Testis (tissue), 3 donors: ENCODE results near the gene PMM2. TPM values are rescaled to one million over a fixed set of nuclear protein-coding genes. Genes with fewer than 3 reads are reported as not detected.
"Not testable (repeated sequence)": the region's sequence is repeated elsewhere in the genome, so short reads cannot be mapped to it uniquely, and the experiment has no call there.

Experiments
- DNase-seq: peaks from one replicate; pipeline ENCODE4 v3.0.0-alpha.2; 2019
- H3K27ac ChIP-seq, 2 donors: fragments of 200-600 bp; sonication (generic); one replicate each; pipeline ENCODE4 v1.5.1; 2019
- H3K27me3 ChIP-seq: fragments of 200-600 bp; sonication (generic); one replicate; pipeline ENCODE4 v1.5.1; 2019
- H3K36me3 ChIP-seq: fragments of 200-600 bp; sonication (generic); one replicate; pipeline ENCODE4 v1.5.1; 2017; ENCODE audit warnings: low read depth; ENCODE audit errors: missing control alignments
- H3K4me1 ChIP-seq: fragments of 200-600 bp; sonication (generic); one replicate; pipeline ENCODE4 v1.5.1; 2019
- H3K4me3 ChIP-seq, 2 donors: fragments of 200-600 bp; sonication (generic); one replicate each; pipeline ENCODE4 v1.5.1; 2017 to 2019
- H3K9me3 ChIP-seq: fragments of 200-600 bp; sonication (generic); one replicate; pipeline ENCODE4 v1.5.1; 2017
- CTCF ChIP-seq, 3 experiments: fragments of 450-650 bp in 2 of 3; fragments of 200-600 bp in 1 of 3; sonication (generic) in 1 of 3; IDR thresholded peaks; one replicate each; pipeline ENCODE4 v1.5.1; 2016 to 2019; ENCODE audit warnings: antibody characterized with exemption in 3 of 3, mild to moderate bottlenecking in 2 of 3, moderate library complexity in 1 of 3
- POLR2A ChIP-seq: fragments of 450-650 bp; IDR thresholded peaks from one replicate; pipeline ENCODE4 v1.6.1; 2017; ENCODE audit warnings: antibody characterized with exemption, mild to moderate bottlenecking, moderate library complexity
- WGBS, 2 donors: methylation state at CpG; one replicate each; pipeline ENCODE4 v1.1.5; 2018; 5-methylcytosine and 5-hydroxymethylcytosine counted together
- intact Hi-C: fragments of 100-400 bp; cut with DNase I; formaldehyde crosslinking; loops from one replicate; pipeline ENCODE4 v1.15.1; 2023; ENCODE audit warnings: low total_unique reads
- polyA plus RNA-seq: library from polyadenylated mRNA; stranded (reverse); fragments of 350-450 nt; fragmentation: Illumina TruSeq; extraction: RNeasy Lipid Tissue Mini Kit (QIAGEN cat#74804); gene quantifications from one replicate; pipeline ENCODE4 v1.2.3, GENCODE V29; 2014; ENCODE audit warnings: low read depth, low replicate concordance; ENCODE audit not compliant: insufficient read depth
- total RNA-seq, 2 donors: library from RNA; depleted of rRNA; stranded (reverse); fragments of >200 nt; gene quantifications; one replicate each; pipeline ENCODE4 v1.2.3, GENCODE V29; 2016

The PMM2 gene
- total and polyA plus RNA-seq, 3 donors from 2014 or later = 15.4 to 36.6 (median 25.8) TPM

DNA sequence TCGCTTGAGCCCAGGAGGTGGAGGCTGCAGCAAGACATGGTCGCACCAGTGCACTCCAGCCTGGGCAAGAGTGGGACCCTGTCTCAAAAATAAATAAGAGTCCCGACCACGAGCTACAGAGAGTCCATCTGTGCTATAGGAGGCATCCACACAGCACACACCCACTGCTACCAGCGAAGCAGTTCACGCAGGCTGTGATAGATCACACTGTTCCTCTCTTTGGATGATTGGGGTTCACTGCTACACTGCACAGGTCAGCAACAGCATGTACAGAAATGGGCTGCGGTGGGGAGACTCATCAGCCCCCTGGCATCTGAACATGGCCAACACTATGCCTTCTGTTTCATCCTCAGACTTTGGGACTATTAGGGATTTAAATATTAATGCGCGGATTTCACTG lies 33.8 kb downstream of the PMM2 start:
- TF ChIP-seq CTCF (IDR thresholded peaks at IDR 0.05) = no peak
- TF ChIP-seq POLR2A = no peak
- no peaks in the 10 kb centered on the region for H3K4me1 ChIP-seq
- no peaks in the 10 kb centered on the region for H3K36me3 ChIP-seq
- H3K9me3 ChIP-seq = no peaks in the 10 kb centered on the region
- H3K4me3 ChIP-seq = no peak overlapping the region
- no peak for DNase-seq
- 88 to 90% methylated on average over 5 to 9 of the region's 9 CpGs for WGBS, 2 donors
- intact Hi-C loops = no loop called here
- no peaks in the 10 kb centered on the region for H3K27me3 ChIP-seq
- no peak overlapping the region for H3K27ac ChIP-seq

- Histone ChIP-seq H3K27me3 (no peaks in the 10 kb centered on the region), H3K4me3 (no peak overlapping the region), H3K27ac (no peak overlapping the region), H3K9me3 (no peaks in the 10 kb centered on the region), H3K4me1 (no peaks in the 10 kb centered on the region), H3K36me3 (no peaks in the 10 kb centered on the region)
- no peak for TF ChIP-seq POLR2A
- DNase-seq = no peak
- 84 to 92% methylated on average over 10 to 18 of the region's 18 CpGs for WGBS, 2 donors
- intact Hi-C loops = no loop called here
These were observed 34.5 kb downstream of the PMM2 start for GRCh38 chr16:8831871-8832716.

DNA sequence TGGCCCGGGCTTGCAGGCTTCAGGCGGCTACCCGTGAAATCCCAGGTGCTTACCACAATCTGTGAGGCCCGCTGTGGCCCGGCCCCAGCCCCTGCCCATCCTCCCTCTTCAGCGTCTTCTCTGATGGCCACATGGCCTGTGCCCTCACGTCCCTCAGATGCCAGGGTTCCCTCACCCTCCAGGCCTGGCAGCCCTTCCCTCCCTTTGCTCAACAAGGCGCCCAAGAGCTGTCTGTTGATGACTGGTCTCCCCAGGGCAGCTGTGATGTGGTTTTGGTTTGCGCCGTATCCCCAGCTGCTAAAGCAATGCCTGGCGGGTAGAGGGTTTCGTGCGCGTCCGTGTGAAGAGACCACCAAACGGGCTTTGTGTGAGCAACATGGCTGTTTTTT lies 35.1 kb downstream of the PMM2 start:
- H3K4me3 ChIP-seq = no peak overlapping the region
- no peaks in the 10 kb centered on the region for H3K27me3 ChIP-seq
- H3K27ac ChIP-seq = no peak overlapping the region
- intact Hi-C loops = no loop called here
- no peaks in the 10 kb centered on the region for H3K36me3 ChIP-seq
- TF ChIP-seq CTCF (IDR thresholded peaks at IDR 0.05) (no peak), POLR2A (no peak)
- no peak for DNase-seq
- H3K4me1 ChIP-seq = no peaks in the 10 kb centered on the region
- 81 to 83% methylated on average over 16 of the region's 16 CpGs for WGBS, 2 donors
- no peaks in the 10 kb centered on the region for H3K9me3 ChIP-seq

DNA sequence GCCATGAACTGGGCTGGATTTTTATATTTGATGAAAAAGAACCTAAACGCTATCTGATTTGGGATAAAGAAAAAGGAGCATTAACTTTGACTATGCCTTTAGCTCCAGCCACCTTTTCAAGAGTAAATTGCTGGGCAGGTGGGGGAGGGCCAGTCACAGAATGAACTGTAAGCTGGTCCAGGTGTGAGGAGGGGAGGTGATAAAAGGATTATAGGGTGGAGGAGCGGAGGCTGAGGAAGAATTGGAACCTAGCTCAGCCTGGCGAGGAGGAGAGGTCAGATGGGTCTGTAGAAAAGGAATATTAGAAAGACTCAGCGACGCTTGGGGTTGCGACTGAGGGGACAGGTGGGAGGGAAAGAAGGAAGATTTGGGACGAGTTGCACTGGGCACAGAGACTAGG lies 39.2 kb downstream of the PMM2 start:
- 84 to 90% methylated on average over 7 of the region's 7 CpGs for WGBS, 2 donors
- H3K27me3 ChIP-seq, H3K36me3 ChIP-seq, H3K9me3 ChIP-seq, H3K4me3 ChIP-seq, intact Hi-C loops, H3K27ac ChIP-seq, H3K4me1 ChIP-seq, DNase-seq: not testable (repeated sequence)

- H3K4me3 ChIP-seq, H3K27me3 ChIP-seq, H3K36me3 ChIP-seq, H3K27ac ChIP-seq, H3K4me1 ChIP-seq, DNase-seq, H3K9me3 ChIP-seq, intact Hi-C loops: not testable (repeated sequence)
- 90 to 93% methylated on average over 15 of the region's 15 CpGs for WGBS, 2 donors
These were observed 40.0 kb downstream of the PMM2 start for GRCh38 chr16:8837594-8837993.

DNA sequence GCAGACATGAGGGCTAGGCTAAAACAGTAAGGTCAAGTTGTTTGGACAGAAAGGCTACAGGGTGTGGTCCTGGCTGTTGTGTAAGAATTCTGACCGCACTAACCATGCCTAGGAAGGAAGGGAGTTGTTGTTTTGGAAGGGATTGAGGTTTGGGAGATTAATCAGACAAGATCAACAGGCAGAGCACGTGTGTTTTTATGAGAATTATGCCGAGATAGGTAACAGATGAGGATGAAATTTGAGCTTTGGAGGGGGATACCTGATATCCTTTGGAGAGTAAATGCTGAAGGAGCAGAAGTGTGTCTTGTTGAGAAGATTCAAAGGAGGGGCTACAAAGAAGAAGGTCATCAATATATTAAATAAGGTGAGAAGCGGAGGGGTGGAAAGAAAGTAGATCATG lies 44.4 kb downstream of the PMM2 start:
- H3K27ac ChIP-seq, intact Hi-C loops, H3K4me1 ChIP-seq, DNase-seq, H3K4me3 ChIP-seq, H3K36me3 ChIP-seq, H3K27me3 ChIP-seq, H3K9me3 ChIP-seq: not testable (repeated sequence)
- WGBS, 2 donors = 64 to 77% methylated on average over 4 of the region's 4 CpGs

DNA sequence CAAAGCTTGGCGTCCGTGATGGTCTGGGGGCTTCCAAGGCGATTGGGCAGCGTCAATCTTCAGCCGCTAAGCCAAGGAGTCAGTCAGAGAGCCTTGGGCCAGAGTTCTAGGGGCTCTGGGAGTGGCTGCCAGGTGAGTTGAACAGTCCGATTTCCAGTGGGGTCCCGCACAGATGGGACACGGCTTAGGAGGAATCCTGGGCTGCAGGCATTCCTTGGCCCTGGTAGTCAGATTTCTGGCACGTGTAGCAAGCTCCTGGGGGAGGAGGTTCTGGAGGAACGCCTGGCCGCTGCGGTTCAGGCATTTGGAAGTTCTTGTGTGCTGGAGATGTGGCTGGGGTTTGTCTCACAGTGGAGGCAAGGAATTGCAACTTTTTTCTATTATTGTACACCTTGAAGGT lies 45.7 kb downstream of the PMM2 start:
- H3K27me3 ChIP-seq, intact Hi-C loops, H3K36me3 ChIP-seq, H3K9me3 ChIP-seq, H3K27ac ChIP-seq, H3K4me3 ChIP-seq, H3K4me1 ChIP-seq, DNase-seq: not testable (repeated sequence)
- 61 to 97% methylated on average over 5 to 12 of the region's 12 CpGs for WGBS, 2 donors
